A673 (cell line): ENCODE data around the gene ZNF688.

Experiments
- EZH2 ChIP-seq: fragments of 200-600 bp; sonication (generic); IDR thresholded peaks from 2 replicates; pipeline ENCODE4 v1.6.1; 2017; ENCODE audit warnings: borderline replicate concordance, low read depth, mild to moderate bottlenecking, mixed read lengths, antibody characterized with exemption, low read length; ENCODE audit not compliant: poor library complexity, severe bottlenecking
- TF ChIP-seq, protein P1 (sequence below): fragments of 300-800, 200-600 bp; sonication (generic); conservative IDR thresholded peaks from 2 replicates; pipeline ENCODE4 v1.5.1; 2017; ENCODE audit warnings: low read depth, mild to moderate bottlenecking, antibody characterized with exemption, low read length, moderate library complexity, mixed read lengths

DNA sequence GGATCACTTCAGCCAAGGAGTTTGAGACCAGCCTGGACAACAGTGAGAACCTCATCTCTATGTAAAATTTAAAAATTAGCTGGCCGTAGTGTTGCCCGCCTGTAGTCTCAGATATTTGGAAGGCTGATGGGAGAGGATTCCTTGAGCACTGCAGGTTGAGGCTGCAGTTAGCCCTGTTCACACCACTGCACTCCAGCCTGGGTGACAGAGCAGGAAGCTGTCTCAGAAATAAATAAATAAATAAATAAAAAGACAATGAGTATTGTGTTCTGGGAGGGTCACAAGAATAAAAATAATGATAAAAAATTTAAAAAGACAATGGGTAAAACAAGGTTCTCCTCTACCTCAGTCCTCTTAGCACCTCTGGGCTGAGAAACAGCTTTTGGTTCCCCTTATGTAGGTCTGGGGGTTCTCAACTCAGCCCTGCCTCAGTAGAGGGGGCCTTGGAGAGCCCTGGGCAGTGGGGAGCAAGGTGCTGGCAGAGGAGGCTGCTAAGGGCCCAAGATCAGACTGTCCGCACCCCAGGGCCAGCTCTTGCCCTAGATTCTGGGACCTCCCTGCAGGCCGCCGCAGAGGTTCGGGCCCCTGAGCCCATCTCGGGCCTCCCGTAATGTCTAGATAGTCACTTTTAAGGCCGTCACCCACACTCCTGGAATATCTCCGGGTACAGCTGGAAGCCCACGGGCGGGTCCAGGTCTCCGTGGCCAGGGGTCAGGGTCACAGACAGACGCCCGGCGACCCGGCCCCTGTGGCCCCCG is 16.8 kb downstream of the ZNF688 start:
- TF ChIP-seq, protein P1, sequence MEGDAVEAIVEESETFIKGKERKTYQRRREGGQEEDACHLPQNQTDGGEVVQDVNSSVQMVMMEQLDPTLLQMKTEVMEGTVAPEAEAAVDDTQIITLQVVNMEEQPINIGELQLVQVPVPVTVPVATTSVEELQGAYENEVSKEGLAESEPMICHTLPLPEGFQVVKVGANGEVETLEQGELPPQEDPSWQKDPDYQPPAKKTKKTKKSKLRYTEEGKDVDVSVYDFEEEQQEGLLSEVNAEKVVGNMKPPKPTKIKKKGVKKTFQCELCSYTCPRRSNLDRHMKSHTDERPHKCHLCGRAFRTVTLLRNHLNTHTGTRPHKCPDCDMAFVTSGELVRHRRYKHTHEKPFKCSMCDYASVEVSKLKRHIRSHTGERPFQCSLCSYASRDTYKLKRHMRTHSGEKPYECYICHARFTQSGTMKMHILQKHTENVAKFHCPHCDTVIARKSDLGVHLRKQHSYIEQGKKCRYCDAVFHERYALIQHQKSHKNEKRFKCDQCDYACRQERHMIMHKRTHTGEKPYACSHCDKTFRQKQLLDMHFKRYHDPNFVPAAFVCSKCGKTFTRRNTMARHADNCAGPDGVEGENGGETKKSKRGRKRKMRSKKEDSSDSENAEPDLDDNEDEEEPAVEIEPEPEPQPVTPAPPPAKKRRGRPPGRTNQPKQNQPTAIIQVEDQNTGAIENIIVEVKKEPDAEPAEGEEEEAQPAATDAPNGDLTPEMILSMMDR, result no peak
- TF ChIP-seq EZH2, result no peak
